Endothelial cell of umbilical vein (primary cell): ENCODE measurements around the gene NPLOC4. TPM values are rescaled to one million over a fixed set of nuclear protein-coding genes. Genes with fewer than 3 reads are reported as not detected.

Experiments used
- BruUV-seq: library from RNA; stranded (reverse); fragments of 400-500 nt; replicated peaks from 2 replicates; lab custom pipeline; 2021; lab: Mats Ljungman, UMichigan
- CTCF ChIA-PET: fragments of 300-600, 350-600 bp; sonication (Branson Sonifier 250); formaldehyde crosslinking; loops from one replicate; lab custom pipeline; 2021; ENCODE audit warnings: antibody characterized with exemption, inconsistent platforms; lab: Charles Lee
- POLR2A ChIA-PET: fragments of 300-600, 350-600 bp; sonication (Branson Sonifier 250); formaldehyde crosslinking; loops from one replicate; lab custom pipeline; 2021; ENCODE audit warnings: antibody characterized with exemption, inconsistent platforms; lab: Charles Lee
- DNase-seq: peaks from one replicate; pipeline ENCODE4 v3.0.0-alpha.2; 2011; ENCODE audit warnings: low read depth, low spot score
- FAIRE-seq: peaks from 2 replicates; lab custom pipeline; 2011; peaks lifted over from hg19 to GRCh38; lab: Jason Lieb, UNC
- H2AFZ ChIP-seq: 2 replicates; pipeline ENCODE4 v1.6.0; 2012; ENCODE audit warnings: low read depth, low read length, control low read depth, inconsistent platforms
- H3K27ac ChIP-seq: 2 replicates; pipeline ENCODE4 v1.5.1; 2011; ENCODE audit warnings: low read depth, mild to moderate bottlenecking, control low read depth, low read length, moderate library complexity; ENCODE audit not compliant: insufficient read depth
- H3K27me3 ChIP-seq, 2 experiments: 2 replicates each; pipeline versions ENCODE4 v1.6.0 to v1.6.1; 2011; ENCODE audit warnings: low read length in 2 of 2, mixed read lengths in 1 of 2; ENCODE audit not compliant: control insufficient read depth in 2 of 2, insufficient read depth in 2 of 2
- H3K36me3 ChIP-seq, 2 experiments: 2 replicates in 1 of 2; 3 replicates in 1 of 2; pipeline ENCODE4 v1.5.1; 2011; ENCODE audit warnings: low read length in 2 of 2, mild to moderate bottlenecking in 1 of 2, moderate library complexity in 1 of 2; ENCODE audit not compliant: control insufficient read depth in 2 of 2, insufficient read depth in 2 of 2; ENCODE audit errors: extremely low read depth in 1 of 2
- H3K4me1 ChIP-seq: 3 replicates; pipeline ENCODE4 v1.5.1; 2011; ENCODE audit warnings: mild to moderate bottlenecking, low read length; ENCODE audit not compliant: control insufficient read depth, insufficient read depth; ENCODE audit errors: extremely low read depth
- H3K4me2 ChIP-seq: 2 replicates; pipeline ENCODE4 v1.6.1; 2011; ENCODE audit warnings: low read length, control low read depth, mixed read lengths; ENCODE audit not compliant: insufficient read depth
- H3K4me3 ChIP-seq, 3 experiments: fragments of 200-600 bp in 1 of 3; sonication (generic), shearing (Covaris generic) in 1 of 3; replicated peaks in 1 of 3; 2 replicates each; pipeline ENCODE4 v1.5.1; 2011 to 2016; ENCODE audit warnings: control low read depth in 3 of 3, low read length in 3 of 3, mild to moderate bottlenecking in 2 of 3, inconsistent platforms in 1 of 3, low read depth in 1 of 3, moderate library complexity in 1 of 3; ENCODE audit not compliant: insufficient read depth in 1 of 3
- H3K79me2 ChIP-seq: 2 replicates; pipeline ENCODE4 v1.6.0; 2012; ENCODE audit warnings: low read length, inconsistent platforms; ENCODE audit not compliant: control insufficient read depth, insufficient read depth
- H3K9ac ChIP-seq: replicated peaks from 2 replicates; pipeline ENCODE3; 2011; ENCODE audit warnings: low read length, control low read depth; ENCODE audit not compliant: insufficient read depth; ENCODE audit errors: extremely low read depth
- H3K9me1 ChIP-seq: replicated peaks from 3 replicates; pipeline ENCODE4 v1.6.0; 2011; ENCODE audit warnings: mild to moderate bottlenecking, low read length; ENCODE audit not compliant: control insufficient read depth, insufficient read depth; ENCODE audit errors: extremely low read depth
- H3K9me3 ChIP-seq: replicated peaks from 2 replicates; pipeline ENCODE4 v1.5.1; 2012; ENCODE audit warnings: low read length, inconsistent platforms; ENCODE audit not compliant: control insufficient read depth, insufficient read depth
- H4K20me1 ChIP-seq: replicated peaks from 2 replicates; pipeline ENCODE3; 2011; ENCODE audit warnings: mild to moderate bottlenecking, low read length; ENCODE audit not compliant: control insufficient read depth, insufficient read depth; ENCODE audit errors: extremely low read depth
- EZH2 ChIP-seq: IDR thresholded peaks from 2 replicates; pipeline ENCODE4 v1.6.1; 2012; ENCODE audit warnings: borderline replicate concordance, low read depth, mild to moderate bottlenecking, moderate library complexity, low read length, inconsistent platforms; ENCODE audit not compliant: severe bottlenecking
- FOS ChIP-seq: IDR thresholded peaks from 2 replicates; pipeline ENCODE4 v1.6.1; 2011; ENCODE audit warnings: mild to moderate bottlenecking, low read length, moderate library complexity, borderline replicate concordance; ENCODE audit not compliant: insufficient read depth
- GATA2 ChIP-seq: IDR thresholded peaks from 2 replicates; pipeline ENCODE4 v1.7.0; 2011; ENCODE audit warnings: low read depth, mild to moderate bottlenecking, moderate library complexity, mixed read lengths, low read length; ENCODE audit not compliant: insufficient read length, insufficient read depth
- JUN ChIP-seq: IDR thresholded peaks from 2 replicates; pipeline ENCODE4 v1.6.1; 2011; ENCODE audit warnings: borderline replicate concordance, low read depth; ENCODE audit not compliant: insufficient read length, insufficient read depth
- MYC ChIP-seq: IDR thresholded peaks from one replicate; pipeline ENCODE4 v1.6.1; 2011; ENCODE audit warnings: mild to moderate bottlenecking, low read depth, low read length
- POLR2A ChIP-seq: IDR thresholded peaks from 2 replicates; pipeline ENCODE4 v1.6.1; 2012; ENCODE audit warnings: low read depth, mild to moderate bottlenecking, control low read depth, low read length
- POLR2AphosphoS5 ChIP-seq: IDR thresholded peaks from 2 replicates; pipeline ENCODE4 v1.6.1; 2012; ENCODE audit warnings: low read depth, mild to moderate bottlenecking, control low read depth, low read length, moderate library complexity; ENCODE audit not compliant: insufficient read depth
- dilution Hi-C: fragments of 300-500 bp; cut with MboI; formaldehyde crosslinking; loops from one replicate; pipeline ENCODE4 v1.15.0; 2019; ENCODE audit warnings: low sequenced_read_pairs; ENCODE audit not compliant: extremely low pct_ligation_motif_present
- intact Hi-C: fragments of 100-400 bp; cut with micrococcal nuclease; formaldehyde crosslinking; loops from one replicate; pipeline ENCODE4 v1.10.0; 2022
- polyA plus RNA-seq, 4 experiments: library from polyadenylated mRNA; depleted of rRNA in 3 of 4; stranded (reverse) in 3 of 4; unstranded in 1 of 4; fragments of >200 nt; gene quantifications; 2 replicates each; pipeline versions ENCODE4 v1.2.1 to v1.2.3, GENCODE V29; 2011 to 2012; ENCODE audit warnings: missing spikeins in 1 of 4
- total RNA-seq: library from RNA; stranded (reverse); gene quantifications from 2 replicates; pipeline ENCODE4 v1.2.3, GENCODE V29; 2021
- TF ChIP-seq, protein P1 (sequence below): IDR thresholded peaks from 2 replicates; pipeline ENCODE4 v1.6.1; 2011; ENCODE audit not compliant: insufficient read depth, insufficient read length
- TF ChIP-seq, protein P2 (sequence below), 2 donors: IDR thresholded peaks; 1 replicate in 1 of 2; 2 replicates in 1 of 2; pipeline ENCODE4 v1.5.1; 2011; ENCODE audit warnings: low read length in 2 of 2, mild to moderate bottlenecking in 2 of 2, moderate library complexity in 2 of 2, control low read depth in 1 of 2, inconsistent platforms in 1 of 2, low read depth in 1 of 2; ENCODE audit not compliant: insufficient read depth in 1 of 2; ENCODE audit errors: extremely low read depth in 1 of 2

The NPLOC4 gene
- total and polyA plus RNA-seq, 2 donors (not counting 3 experiments of a cell fraction or from before 2014, with no cell fraction given): 150 to 175 TPM

DNA sequence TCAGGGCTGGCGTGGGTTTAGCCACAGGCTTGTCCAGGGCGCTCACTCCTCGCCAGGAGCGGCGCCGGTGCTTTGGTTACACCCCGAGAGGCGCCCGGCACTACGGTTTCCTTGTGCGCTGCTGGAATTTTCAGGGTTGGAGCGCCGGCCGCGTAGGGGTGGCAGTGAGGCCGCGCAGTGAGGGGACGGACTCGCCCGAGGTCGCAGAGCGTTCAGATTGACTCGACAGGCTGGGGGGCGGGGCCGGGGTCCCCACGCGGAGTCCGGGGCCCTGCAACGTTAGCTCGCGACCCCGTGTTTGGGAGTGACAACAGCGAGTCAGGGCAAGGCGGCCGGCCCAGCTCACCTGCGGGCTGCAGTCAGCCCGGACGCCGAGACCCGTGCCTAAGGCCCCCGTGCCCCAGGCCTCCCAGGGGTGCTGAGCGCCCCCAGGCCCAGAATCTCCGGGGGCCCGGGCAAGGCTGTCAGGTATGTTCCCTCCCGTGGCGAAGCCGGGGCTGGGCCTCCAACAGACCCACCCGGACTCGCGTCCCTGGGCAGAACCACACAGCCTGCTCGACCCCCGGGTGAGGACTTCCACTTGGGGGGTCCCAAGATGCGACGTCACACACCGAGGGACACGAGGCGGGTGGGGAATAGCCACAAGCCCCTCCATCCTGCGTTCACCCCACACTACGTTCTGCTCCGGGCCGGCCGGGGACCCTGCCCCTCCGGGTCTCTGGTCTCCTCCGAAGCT, 123.0 kb downstream of the NPLOC4 start:
- CTCF ChIA-PET: interaction anchor here (2.4 kb wide), 1 partner anchor 29 kb away, joined by 11 read pairs; no protein-coding TSS in a partner anchor
- FAIRE-seq (no peak), DNase-seq (peak; percentile 35)
- H3K4me2 ChIP-seq: peak overlapping the region; percentile 73
- H4K20me1 ChIP-seq: peaks cover 2% of the 10 kb centered on the region
- peak overlapping the region in 2 of 3 experiments; percentile 40 to 55 for H3K4me3 ChIP-seq
- intact Hi-C loops (loop anchor here (1.0 to 5.0 kb wide), 4 partner anchors 53 to 262 kb away; partner anchors contain the start of gene BAHCC1), dilution Hi-C loops (no loop called here)
- peak overlapping the region; percentile 56 for H3K9ac ChIP-seq
- BruUV-seq: no TSS peak
- TF ChIP-seq, protein P1, sequence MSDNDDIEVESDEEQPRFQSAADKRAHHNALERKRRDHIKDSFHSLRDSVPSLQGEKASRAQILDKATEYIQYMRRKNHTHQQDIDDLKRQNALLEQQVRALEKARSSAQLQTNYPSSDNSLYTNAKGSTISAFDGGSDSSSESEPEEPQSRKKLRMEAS: no peak
- peak; percentile 45 for TF ChIP-seq POLR2A
- H2AFZ ChIP-seq: no peak overlapping the region
- POLR2A ChIA-PET: interaction anchor here (0.6 to 0.9 kb wide), 2 partner anchors 52 to 53 kb away, joined by 3 read pairs; no protein-coding TSS in a partner anchor
- H3K9me3 ChIP-seq: no peaks in the 10 kb centered on the region
- H3K79me2 ChIP-seq: peaks cover 61% of the 10 kb centered on the region
- H3K9me1 ChIP-seq: no peaks in the 10 kb centered on the region
- H3K27ac ChIP-seq: peak overlapping the region; percentile 60
- H3K4me1 ChIP-seq: peaks cover 35% of the 10 kb centered on the region
- peaks cover 15 to 22% of the 10 kb centered on the region in 2 experiments for H3K36me3 ChIP-seq
- H3K27me3 ChIP-seq: no peaks in the 10 kb centered on the region

DNA sequence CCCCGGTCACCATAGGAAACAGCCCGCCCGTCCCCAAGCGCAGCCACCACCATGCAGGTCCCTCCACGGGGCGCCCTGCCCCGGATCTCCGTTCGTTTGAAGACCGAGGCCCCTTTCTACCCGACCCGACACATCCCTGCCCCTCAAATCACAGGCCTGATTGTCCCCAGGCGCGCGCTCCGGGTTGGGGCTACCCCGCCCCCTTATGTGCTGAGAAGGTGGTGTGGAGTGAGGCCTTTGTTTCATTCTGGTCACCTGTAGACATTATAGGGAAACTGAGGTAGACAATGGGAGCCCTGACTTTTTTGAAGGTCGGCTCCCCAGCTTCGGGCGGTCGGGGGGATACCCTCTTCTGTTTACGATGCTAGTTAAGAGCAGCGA, 123.5 kb downstream of the NPLOC4 start:
- Histone ChIP-seq H2AFZ (no peak overlapping the region), H3K36me3 (peaks cover 15 to 24% of the 10 kb centered on the region in 2 experiments), H3K27me3 (no peaks in the 10 kb centered on the region), H3K4me3 (peak overlapping the region in 2 of 3 experiments; percentile 39 to 55), H3K79me2 (peaks cover 61% of the 10 kb centered on the region), H3K9me1 (no peaks in the 10 kb centered on the region), H3K27ac (peak overlapping the region; percentile 60), H3K9ac (peak overlapping the region; percentile 56), H3K4me1 (peaks cover 36% of the 10 kb centered on the region), H3K4me2 (peak overlapping the region; percentile 73), H3K9me3 (no peaks in the 10 kb centered on the region), H4K20me1 (peaks cover 2% of the 10 kb centered on the region)
- intact Hi-C loops: loop anchor here (1.0 to 5.0 kb wide), 3 partner anchors 53 to 261 kb away; no protein-coding TSS in a partner anchor
- dilution Hi-C loops: no loop called here
- FAIRE-seq: peak; percentile 81
- TSS peak; percentile 1 for BruUV-seq
- ChIA-PET POLR2A (interaction anchor here (0.9 to 1.8 kb wide), 5 partner anchors 23 to 121 kb away, joined by 3 to 10 read pairs (median 3); partner anchors contain the start of gene BAHCC1), CTCF (interaction anchor here (1.1 to 2.4 kb wide), 3 partner anchors 29 to 258 kb away, joined by 3 to 11 read pairs (median 3); no protein-coding TSS in a partner anchor)
- peak; percentile 71 for DNase-seq
- TF ChIP-seq MYC (no peak), JUN (no peak), EZH2 (no peak), GATA2 (no peak), POLR2A (no peak), POLR2AphosphoS5 (no peak), FOS (no peak)
- TF ChIP-seq, protein P2, sequence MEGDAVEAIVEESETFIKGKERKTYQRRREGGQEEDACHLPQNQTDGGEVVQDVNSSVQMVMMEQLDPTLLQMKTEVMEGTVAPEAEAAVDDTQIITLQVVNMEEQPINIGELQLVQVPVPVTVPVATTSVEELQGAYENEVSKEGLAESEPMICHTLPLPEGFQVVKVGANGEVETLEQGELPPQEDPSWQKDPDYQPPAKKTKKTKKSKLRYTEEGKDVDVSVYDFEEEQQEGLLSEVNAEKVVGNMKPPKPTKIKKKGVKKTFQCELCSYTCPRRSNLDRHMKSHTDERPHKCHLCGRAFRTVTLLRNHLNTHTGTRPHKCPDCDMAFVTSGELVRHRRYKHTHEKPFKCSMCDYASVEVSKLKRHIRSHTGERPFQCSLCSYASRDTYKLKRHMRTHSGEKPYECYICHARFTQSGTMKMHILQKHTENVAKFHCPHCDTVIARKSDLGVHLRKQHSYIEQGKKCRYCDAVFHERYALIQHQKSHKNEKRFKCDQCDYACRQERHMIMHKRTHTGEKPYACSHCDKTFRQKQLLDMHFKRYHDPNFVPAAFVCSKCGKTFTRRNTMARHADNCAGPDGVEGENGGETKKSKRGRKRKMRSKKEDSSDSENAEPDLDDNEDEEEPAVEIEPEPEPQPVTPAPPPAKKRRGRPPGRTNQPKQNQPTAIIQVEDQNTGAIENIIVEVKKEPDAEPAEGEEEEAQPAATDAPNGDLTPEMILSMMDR (IDR thresholded peaks at IDR 0.05; ENCODE audit: extremely low read depth in 1 of 2, insufficient read depth in 1 of 2, low read depth in 1 of 2, low read length in 2 of 2): no peak
- TF ChIP-seq, protein P1: no peak
